Heart left ventricle (tissue), 13 donors: Measurements from ENCODE around the gene HOXC11.

Experiments used
- CTCF ChIP-seq, 12 donors: fragments of 200-600 bp; sonication (generic) in 4 of 12; IDR thresholded peaks; one replicate each; pipeline versions ENCODE4 v1.5.0 to v1.8.0; 2018 to 2022; ENCODE audit warnings: antibody characterized with exemption in 12 of 12, mild to moderate bottlenecking in 5 of 12
- POLR2A ChIP-seq, 2 donors: fragments of 450-650 bp; IDR thresholded peaks; one replicate each; pipeline ENCODE4 v1.6.1; 2017; ENCODE audit warnings: antibody characterized with exemption in 2 of 2, mild to moderate bottlenecking in 2 of 2, moderate library complexity in 2 of 2
- donor health status: ischemic (EF 13 %, LVEDD 7.1; RV severe dilation, severe dysfunction).
- donor health status: DM: no; HTN: yes; CAD: no.
- donor health status: DM: no; HTN: no; CAD: no.
- donor health status: ischemic (EF 25% LVEDD 6.9; RV normal size, moderate dysfunction).
- donor health status: ischemic (EF 25% LVEDD 5.7; RV mildly dilated, moderate dysfunction).
- donor health status: ischemic (EF 35%, LVEDD 5.7; RV mildly dilated, moderate dysfunction).
- donor health status: nonischemic (EF 11% LVEDD 7.7; RV severe dilation, severe dysfunction).
- donor health status: DM: yes; HTN: yes; CAD: no.
- donor health status: PGD.
- donor health status: ischemic (EF 29% LVEDD 5.4; RV normal size, mild dysfunction).
- donor health status: nonischemic (EF 23%, LVEDD 6.1; RV moderate dilation, normal function).

GRCh38 chr12:54019924-54020590 is 47.1 kb downstream of the HOXC11 start:
- TF ChIP-seq CTCF (IDR thresholded peaks at IDR 0.05) (no peak), POLR2A (IDR thresholded peaks at IDR 0.05) (no peak)
